ENCODE data around the gene HTR3B.

GRCh38 chr11:113876798-113877669, 27.6 kb upstream of the HTR3B start:
- TF ChIP-seq, protein P1, sequence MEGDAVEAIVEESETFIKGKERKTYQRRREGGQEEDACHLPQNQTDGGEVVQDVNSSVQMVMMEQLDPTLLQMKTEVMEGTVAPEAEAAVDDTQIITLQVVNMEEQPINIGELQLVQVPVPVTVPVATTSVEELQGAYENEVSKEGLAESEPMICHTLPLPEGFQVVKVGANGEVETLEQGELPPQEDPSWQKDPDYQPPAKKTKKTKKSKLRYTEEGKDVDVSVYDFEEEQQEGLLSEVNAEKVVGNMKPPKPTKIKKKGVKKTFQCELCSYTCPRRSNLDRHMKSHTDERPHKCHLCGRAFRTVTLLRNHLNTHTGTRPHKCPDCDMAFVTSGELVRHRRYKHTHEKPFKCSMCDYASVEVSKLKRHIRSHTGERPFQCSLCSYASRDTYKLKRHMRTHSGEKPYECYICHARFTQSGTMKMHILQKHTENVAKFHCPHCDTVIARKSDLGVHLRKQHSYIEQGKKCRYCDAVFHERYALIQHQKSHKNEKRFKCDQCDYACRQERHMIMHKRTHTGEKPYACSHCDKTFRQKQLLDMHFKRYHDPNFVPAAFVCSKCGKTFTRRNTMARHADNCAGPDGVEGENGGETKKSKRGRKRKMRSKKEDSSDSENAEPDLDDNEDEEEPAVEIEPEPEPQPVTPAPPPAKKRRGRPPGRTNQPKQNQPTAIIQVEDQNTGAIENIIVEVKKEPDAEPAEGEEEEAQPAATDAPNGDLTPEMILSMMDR (IDR thresholded peaks at IDR 0.05), result no peak
- TF ChIP-seq EZH2phosphoT487 (IDR thresholded peaks at IDR 0.05) (no peak), EZH2 (IDR thresholded peaks at IDR 0.05) (no peak)

Data from neural progenitor cell (in vitro differentiated cells).